T-helper 2 cell treated with Interferon-gamma antibody and Interleukin-4, amounts not matched to agents 100 ng/mL and 5 ng/mL, for 36 hours (primary cell): ENCODE data around the gene RBPMS2. TPM values are rescaled to one million over a fixed set of nuclear protein-coding genes. Genes with fewer than 3 reads are reported as not detected.
"Not testable (repeated sequence)": the region's sequence is repeated elsewhere in the genome, so short reads cannot be mapped to it uniquely, and the experiment has no call there.

Experiments
- intact Hi-C: fragments of 100-400 bp; cut with micrococcal nuclease; formaldehyde crosslinking; loops from one replicate; pipeline ENCODE4 v1.15.1; 2023
- total RNA-seq: library from RNA; stranded (reverse); gene quantifications from 2 replicates; pipeline ENCODE4 v1.2.3, GENCODE V29; 2022

The RBPMS2 gene
- total RNA-seq, result not detected in 2 replicates

DNA sequence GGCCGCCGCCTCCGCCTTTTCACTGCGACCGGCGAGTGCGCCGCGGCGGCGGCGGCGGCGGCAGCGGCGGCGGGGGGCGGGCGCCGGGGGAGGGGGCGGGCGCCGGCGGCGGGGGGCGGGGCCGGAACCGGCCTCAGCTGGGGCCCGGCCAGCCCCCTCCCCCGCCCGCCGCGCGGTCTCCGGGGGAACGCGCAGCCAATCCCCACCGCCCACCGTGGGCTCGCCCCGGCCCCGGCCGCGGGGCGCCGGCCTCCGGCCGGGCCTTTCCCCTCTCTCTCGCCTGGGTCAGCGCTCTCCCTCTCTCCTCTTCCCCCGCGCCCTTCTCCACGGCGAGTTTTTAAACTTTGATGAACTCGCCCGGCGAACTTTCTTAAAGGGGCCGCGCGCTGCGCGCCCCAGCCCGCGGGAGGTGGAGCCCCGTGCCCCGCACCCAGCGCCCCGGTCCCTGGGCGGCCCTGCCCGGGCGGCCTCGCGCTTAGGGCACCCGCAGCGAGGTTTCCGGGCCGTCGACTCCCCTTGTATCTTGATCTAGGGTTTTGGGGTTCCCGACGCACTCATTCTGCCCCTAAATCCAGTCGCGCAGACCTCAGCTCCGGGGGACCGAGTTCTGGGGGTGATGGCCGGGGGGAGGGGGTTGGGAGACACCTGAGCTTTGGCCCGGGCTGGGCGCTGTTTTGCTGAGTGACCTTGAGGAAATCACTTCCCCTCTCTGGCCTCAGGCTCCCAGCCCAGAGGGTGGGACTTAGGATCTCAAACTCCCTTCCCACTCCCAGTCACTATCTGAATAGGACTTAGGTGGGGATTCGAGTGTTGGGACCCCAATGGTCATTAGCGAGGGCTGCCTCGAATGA lies at the start of gene RBPMS2:
Gene RBPMS2 (minus strand): TSS at position 39 of the 851 bp plus-strand sequence. CDS start 270 bp downstream, outside the sequence.
- intact Hi-C loops, result no loop called here

DNA sequence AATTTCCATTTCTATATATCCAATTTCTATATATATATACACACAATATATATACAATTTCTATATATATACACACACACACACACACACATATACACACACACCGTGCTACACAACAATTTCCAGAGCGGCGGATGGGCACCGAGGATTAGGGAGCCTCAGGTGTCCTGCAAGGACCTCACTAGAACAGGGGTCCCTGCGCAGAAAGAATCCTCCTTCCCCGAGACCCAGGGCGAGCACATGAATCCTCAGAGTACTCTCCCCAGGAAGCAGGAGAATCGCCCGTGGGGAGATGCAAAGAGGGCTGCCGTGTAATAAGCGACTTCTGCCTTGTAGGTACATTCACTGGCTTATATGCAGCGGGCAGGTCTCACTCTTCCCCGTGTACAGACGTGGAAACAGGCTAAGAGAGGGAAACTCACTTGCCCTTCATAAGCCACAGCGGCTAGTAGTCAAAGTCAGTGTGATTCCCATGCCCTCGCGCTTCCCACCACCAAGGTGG lies 49.6 kb upstream of the RBPMS2 start:
- intact Hi-C loops, result loop anchor here (1.0 to 10.0 kb wide), 5 partner anchors 10 to 660 kb away; partner anchors contain the start of genes PLEKHO2 and PPIB

DNA sequence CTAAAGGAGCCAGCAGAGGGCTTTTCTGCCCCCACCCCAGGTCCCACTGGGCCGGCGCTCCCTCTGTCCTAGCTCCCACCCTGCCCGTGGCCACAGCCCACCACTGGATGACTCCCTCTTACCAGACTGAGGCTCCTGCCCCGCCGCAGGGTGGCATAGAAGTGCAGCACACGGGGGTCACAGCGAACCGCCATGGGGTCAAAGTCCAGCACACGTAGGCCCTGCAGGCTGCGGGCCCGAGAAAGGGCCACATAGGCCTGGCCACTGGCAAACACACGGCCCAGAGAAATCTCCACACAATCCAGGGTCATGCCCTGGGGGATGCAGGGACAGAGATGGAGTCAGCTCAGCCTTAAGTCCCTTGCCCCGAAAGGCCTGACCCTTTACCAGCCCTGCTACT lies 41.1 kb upstream of the RBPMS2 start:
- intact Hi-C loops, result no loop called here

- intact Hi-C loops, result not testable (repeated sequence)
Measured at GRCh38 chr15:64814965-64815364, 39.6 kb upstream of the RBPMS2 start.

DNA sequence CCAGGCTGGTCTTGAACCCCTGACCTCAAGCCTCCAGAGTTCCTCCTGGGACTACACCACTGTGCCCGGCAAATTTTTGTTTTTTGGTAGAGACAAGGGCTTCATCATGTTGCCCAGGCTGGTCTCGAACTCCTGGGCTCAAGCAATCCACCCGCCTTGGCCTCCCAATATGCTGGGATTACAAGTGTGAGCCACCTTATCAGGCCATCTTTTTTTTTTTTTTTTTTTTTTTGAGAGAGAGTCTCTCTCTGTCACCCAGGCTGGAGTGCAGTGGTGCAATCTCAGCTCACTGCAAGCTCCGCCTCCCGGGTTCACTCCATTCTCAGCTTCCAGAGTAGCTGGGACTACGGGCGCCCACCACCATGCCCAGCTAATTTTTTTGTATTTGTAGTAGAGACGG lies 38.9 kb upstream of the RBPMS2 start:
- intact Hi-C loops, result not testable (repeated sequence)

- intact Hi-C loops, result no loop called here
Measured at GRCh38 chr15:64813075-64813474, 37.7 kb upstream of the RBPMS2 start.

- intact Hi-C loops, result loop anchor here (2.0 kb wide), 1 partner anchor 80 kb away; no protein-coding TSS in a partner anchor
Measured at GRCh38 chr15:64810497-64811326, 35.3 kb upstream of the RBPMS2 start.

GRCh38 chr15:64809649-64810496 lies 34.5 kb upstream of the RBPMS2 start:
- intact Hi-C loops, result loop anchor here (2.0 kb wide), 1 partner anchor 79 kb away; no protein-coding TSS in a partner anchor

GRCh38 chr15:64808785-64809453 lies 33.5 kb upstream of the RBPMS2 start:
- intact Hi-C loops, result no loop called here

DNA sequence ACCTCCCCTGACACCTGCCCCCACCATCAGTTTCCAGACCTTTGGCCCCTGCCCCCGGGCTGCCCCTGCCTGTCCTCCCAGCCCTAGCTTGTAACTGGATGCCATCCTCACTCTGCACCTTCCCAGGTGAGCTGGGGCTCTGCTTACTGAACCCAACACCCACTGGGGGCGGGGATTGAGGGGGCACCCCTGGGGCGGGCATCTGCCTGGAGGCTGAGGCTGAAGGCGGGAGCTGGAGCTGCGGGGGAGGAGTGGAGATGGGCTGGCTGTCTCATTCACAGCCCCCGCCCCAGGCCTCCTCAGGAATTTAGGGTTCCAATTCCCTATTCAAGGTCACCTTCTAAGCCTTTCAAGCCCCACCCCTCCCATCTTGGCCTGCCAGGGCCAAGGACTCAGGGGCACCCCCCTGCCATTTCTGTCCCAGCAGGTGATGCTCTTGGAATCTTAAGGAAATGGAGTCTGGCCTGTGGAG lies 32.4 kb upstream of the RBPMS2 start:
- intact Hi-C loops, result no loop called here

GRCh38 chr15:64807051-64807749 lies 31.8 kb upstream of the RBPMS2 start:
- intact Hi-C loops, result no loop called here

DNA sequence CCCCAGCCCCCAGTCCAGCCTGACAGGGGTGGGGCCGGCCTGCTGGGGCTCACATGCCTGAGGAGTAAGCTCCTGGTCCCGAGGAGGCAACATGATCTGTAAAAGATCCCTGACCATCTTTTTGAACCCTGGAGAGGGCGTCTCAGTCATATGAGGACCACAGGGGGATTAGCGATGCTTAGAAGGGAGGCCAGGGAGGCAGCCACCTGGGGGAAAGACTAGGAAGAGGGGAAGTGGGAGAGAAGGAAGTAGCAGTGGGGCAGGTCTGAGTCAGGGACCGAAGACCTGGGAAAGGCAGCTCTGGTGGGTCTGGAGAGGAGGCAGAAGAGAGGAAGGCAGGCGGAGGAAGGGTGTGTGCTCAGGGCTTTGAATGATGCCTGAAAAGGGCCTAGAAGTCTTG lies 31.1 kb upstream of the RBPMS2 start:
- intact Hi-C loops, result no loop called here

GRCh38 chr15:64804619-64805018 lies 29.2 kb upstream of the RBPMS2 start:
- intact Hi-C loops, result no loop called here

GRCh38 chr15:64803526-64803925 lies 28.1 kb upstream of the RBPMS2 start:
- intact Hi-C loops, result no loop called here

- intact Hi-C loops, result no loop called here
Measured at GRCh38 chr15:64800476-64800875, 25.1 kb upstream of the RBPMS2 start.

DNA sequence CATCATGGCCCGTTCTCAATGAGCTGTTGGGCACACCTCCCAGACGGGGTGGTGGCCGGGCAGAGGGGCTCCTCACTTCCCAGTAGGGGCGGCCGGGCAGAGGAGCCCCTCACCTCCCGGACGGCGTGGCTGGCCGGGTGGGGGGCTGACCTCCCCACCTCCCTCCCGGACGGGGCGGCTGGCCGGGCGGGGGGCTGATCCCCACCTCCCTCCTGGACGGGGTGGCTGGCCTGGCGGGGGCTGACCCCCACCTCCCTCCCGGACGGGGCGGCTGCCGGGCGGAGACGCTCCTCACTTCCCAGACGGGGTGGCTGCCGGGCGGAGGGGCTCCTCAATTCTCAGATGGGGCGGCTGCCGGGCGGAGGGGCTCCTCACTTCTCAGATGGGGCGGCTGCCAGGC lies 23.5 kb upstream of the RBPMS2 start:
- intact Hi-C loops, result not testable (repeated sequence)

DNA sequence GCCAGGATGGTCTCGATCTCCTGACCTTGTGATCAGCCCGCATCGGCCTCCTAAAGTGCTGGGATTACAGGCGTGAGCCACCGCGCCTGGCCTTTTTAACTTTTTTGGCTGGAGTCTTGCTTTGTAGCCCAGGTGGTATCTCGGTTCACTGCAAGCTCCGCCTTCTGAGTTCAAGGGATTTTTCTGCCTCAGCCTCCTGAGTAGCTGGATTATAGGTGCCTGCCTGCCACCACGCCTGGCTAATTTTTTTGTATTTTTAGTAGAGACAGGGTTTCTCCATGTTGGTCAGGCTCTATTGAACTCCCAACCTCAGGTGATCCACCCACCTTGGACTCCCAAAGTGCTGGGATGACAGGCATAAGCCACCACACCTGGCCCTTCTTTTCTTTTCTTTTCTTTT lies 20.5 kb upstream of the RBPMS2 start:
- intact Hi-C loops, result not testable (repeated sequence)

GRCh38 chr15:64795299-64795698 lies 19.9 kb upstream of the RBPMS2 start:
- intact Hi-C loops, result not testable (repeated sequence)

- intact Hi-C loops, result no loop called here
Measured at GRCh38 chr15:64792282-64792681, 16.9 kb upstream of the RBPMS2 start.

GRCh38 chr15:64791401-64791800 lies 16.0 kb upstream of the RBPMS2 start:
- intact Hi-C loops, result no loop called here
